LNCAP (cell line): Measurements from ENCODE around the gene POPDC2.

Experiments
- CTCF ChIP-seq: fragments of 450-650 bp; IDR thresholded peaks from 2 replicates; pipeline ENCODE4 v1.5.1; 2017; ENCODE audit warnings: mild to moderate bottlenecking

POPDC2 gene

GRCh38 chr3:119627461-119627860 lies 32.9 kb downstream of the POPDC2 start:
- TF ChIP-seq CTCF = no peak

GRCh38 chr3:119626196-119626595 lies 34.2 kb downstream of the POPDC2 start:
- no peak for TF ChIP-seq CTCF

GRCh38 chr3:119625451-119626153 lies 34.8 kb downstream of the POPDC2 start:
- no peak for TF ChIP-seq CTCF

GRCh38 chr3:119624002-119624720 lies 36.2 kb downstream of the POPDC2 start:
- no peak for TF ChIP-seq CTCF

GRCh38 chr3:119620899-119621298 lies 39.5 kb downstream of the POPDC2 start:
- no peak for TF ChIP-seq CTCF

GRCh38 chr3:119619094-119619493 lies 41.3 kb downstream of the POPDC2 start:
- TF ChIP-seq CTCF = no peak

- TF ChIP-seq CTCF = no peak
Observed at GRCh38 chr3:119616056-119616455, 44.3 kb downstream of the POPDC2 start.
